BE2C (cell line): ENCODE results near the gene NUMB.

Experiments used
- DNase-seq: peaks from one replicate; pipeline ENCODE4 v3.0.0-alpha.2; 2020
- H3K27me3 ChIP-seq: fragments of 250-450 bp; sonication (Bioruptor Pico); 2 replicates; pipeline ENCODE4 v1.5.1; 2020; ENCODE audit warnings: mild to moderate bottlenecking
- H3K36me3 ChIP-seq: fragments of 250-450 bp; sonication (Bioruptor Pico); 2 replicates; pipeline ENCODE4 v1.5.1; 2020; ENCODE audit warnings: mild to moderate bottlenecking
- H3K4me1 ChIP-seq: fragments of 250-450 bp; sonication (Bioruptor Pico); 2 replicates; pipeline ENCODE4 v1.5.1; 2020
- H3K4me3 ChIP-seq: 2 replicates; pipeline ENCODE4 v1.5.1; 2011; ENCODE audit warnings: low read depth, low read length
- H3K9me3 ChIP-seq: fragments of 250-450 bp; sonication (Bioruptor Pico); 2 replicates; pipeline ENCODE4 v1.5.1; 2020
- TF ChIP-seq, protein P1 (sequence below): IDR thresholded peaks from 2 replicates; pipeline ENCODE4 v1.5.1; 2012; ENCODE audit warnings: mild to moderate bottlenecking, low read depth, low read length

The NUMB gene

DNA sequence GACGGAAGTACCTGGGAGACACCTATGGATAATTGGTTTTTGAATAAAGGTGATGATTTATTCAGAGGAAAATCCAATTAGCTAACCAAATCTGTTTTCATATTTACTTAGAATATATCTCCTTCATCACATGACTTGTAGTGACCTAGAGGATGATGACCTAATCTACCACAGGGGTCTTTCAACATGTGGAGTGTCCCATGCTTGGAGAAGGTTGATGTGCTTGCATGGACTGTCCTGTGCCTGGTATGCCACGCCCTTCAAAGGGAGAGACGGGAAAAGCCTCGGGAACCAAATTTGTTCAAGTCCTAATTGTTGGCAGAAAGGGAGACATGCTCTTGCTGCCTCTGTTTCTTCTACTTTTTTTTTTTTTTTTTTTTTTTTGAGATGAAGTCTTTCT, 232.8 kb downstream of the NUMB start:
- Histone ChIP-seq H3K36me3 (no peaks in the 10 kb centered on the region), H3K27me3 (no peaks in the 10 kb centered on the region), H3K4me1 (peaks cover 12% of the 10 kb centered on the region), H3K9me3 (no peaks in the 10 kb centered on the region), H3K4me3 (no peak overlapping the region)
- DNase-seq: no peak
- TF ChIP-seq, protein P1, sequence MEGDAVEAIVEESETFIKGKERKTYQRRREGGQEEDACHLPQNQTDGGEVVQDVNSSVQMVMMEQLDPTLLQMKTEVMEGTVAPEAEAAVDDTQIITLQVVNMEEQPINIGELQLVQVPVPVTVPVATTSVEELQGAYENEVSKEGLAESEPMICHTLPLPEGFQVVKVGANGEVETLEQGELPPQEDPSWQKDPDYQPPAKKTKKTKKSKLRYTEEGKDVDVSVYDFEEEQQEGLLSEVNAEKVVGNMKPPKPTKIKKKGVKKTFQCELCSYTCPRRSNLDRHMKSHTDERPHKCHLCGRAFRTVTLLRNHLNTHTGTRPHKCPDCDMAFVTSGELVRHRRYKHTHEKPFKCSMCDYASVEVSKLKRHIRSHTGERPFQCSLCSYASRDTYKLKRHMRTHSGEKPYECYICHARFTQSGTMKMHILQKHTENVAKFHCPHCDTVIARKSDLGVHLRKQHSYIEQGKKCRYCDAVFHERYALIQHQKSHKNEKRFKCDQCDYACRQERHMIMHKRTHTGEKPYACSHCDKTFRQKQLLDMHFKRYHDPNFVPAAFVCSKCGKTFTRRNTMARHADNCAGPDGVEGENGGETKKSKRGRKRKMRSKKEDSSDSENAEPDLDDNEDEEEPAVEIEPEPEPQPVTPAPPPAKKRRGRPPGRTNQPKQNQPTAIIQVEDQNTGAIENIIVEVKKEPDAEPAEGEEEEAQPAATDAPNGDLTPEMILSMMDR: no peak
